ENCODE data around the gene DDA1.

The DDA1 gene

GRCh38 chr19:17312189-17313113, 3.1 kb downstream of the DDA1 start:
- no peak for FAIRE-seq

- no peak for FAIRE-seq
These were observed 4.7 kb downstream of the DDA1 start for GRCh38 chr19:17314007-17314593.

GRCh38 chr19:17318966-17319365, 9.6 kb downstream of the DDA1 start:
- no peak for FAIRE-seq

- no peak for FAIRE-seq
These were observed 10.3 kb downstream of the DDA1 start for GRCh38 chr19:17319473-17320238.

- no peak for FAIRE-seq
These were observed 11.1 kb downstream of the DDA1 start for GRCh38 chr19:17320435-17320834.

GRCh38 chr19:17321655-17322489, 12.5 kb downstream of the DDA1 start:
- FAIRE-seq, result no peak

- no peak for FAIRE-seq
These were observed 13.5 kb downstream of the DDA1 start for GRCh38 chr19:17322854-17323253.

GRCh38 chr19:17323300-17323963, 14.1 kb downstream of the DDA1 start:
- no peak for FAIRE-seq

GRCh38 chr19:17323964-17324332, 14.6 kb downstream of the DDA1 start:
- no peak for FAIRE-seq

- FAIRE-seq, result no peak
These were observed 15.2 kb downstream of the DDA1 start for GRCh38 chr19:17324357-17325114.

- FAIRE-seq, result no peak
These were observed 15.8 kb downstream of the DDA1 start for GRCh38 chr19:17325133-17325532.

- FAIRE-seq, result no peak
These were observed 16.7 kb downstream of the DDA1 start for GRCh38 chr19:17325881-17326594.

- FAIRE-seq, result no peak
These were observed 17.2 kb downstream of the DDA1 start for GRCh38 chr19:17326595-17326966.

GRCh38 chr19:17327068-17327653, 17.8 kb downstream of the DDA1 start:
- no peak for FAIRE-seq

- FAIRE-seq, result no peak
These were observed 18.5 kb downstream of the DDA1 start for GRCh38 chr19:17327654-17328516.

GRCh38 chr19:17328517-17329365, 19.4 kb downstream of the DDA1 start:
- no peak for FAIRE-seq

GRCh38 chr19:17329366-17330261, 20.3 kb downstream of the DDA1 start:
- no peak for FAIRE-seq

Data from endometrium (tissue), 2 donors.